Measurements from ENCODE around the gene LYPD6B. TPM values are rescaled to one million over a fixed set of nuclear protein-coding genes. Genes with fewer than 3 reads are reported as not detected.

Gene LYPD6B
- total and polyA plus RNA-seq, 10 of the 15 experiments (the other 5 are each of a cell fraction or from before 2014, with no cell fraction given): 1.0 to 6.6 (median 4.0) TPM

- BruUV-seq (replicated peaks): no TSS peak
- Histone ChIP-seq H3K4me3 (no peak overlapping the region), H3K27me3 (replicated peaks in 1 of 2; ENCODE audit: control insufficient read depth in 2 of 2, insufficient read depth in 2 of 2, low read length in 1 of 2) (no peaks in the 10 kb centered on the region), H3K9ac (ENCODE audit: control insufficient read depth, insufficient read depth, low read length) (no peak overlapping the region), H4K20me1 (ENCODE audit: control insufficient read depth, insufficient read depth) (no peaks in the 10 kb centered on the region), H3K9me3 (replicated peaks; ENCODE audit: control insufficient read depth, insufficient read depth, low read length) (no peaks in the 10 kb centered on the region), H3K4me2 (ENCODE audit: control insufficient read depth, insufficient read depth) (no peak overlapping the region), H3K36me3 (ENCODE audit: control insufficient read depth in 2 of 2, insufficient read depth in 2 of 2, low read length in 1 of 2) (no peaks in the 10 kb centered on the region), H3K27ac (ENCODE audit: control insufficient read depth, insufficient read depth) (no peak overlapping the region), H2AFZ (ENCODE audit: control insufficient read depth, low read depth, low read length) (no peak overlapping the region), H3K4me1 (ENCODE audit: control insufficient read depth, insufficient read depth, low read length) (0 out of 2 replicates have a peak, but pooled peaks cover 2% of the 10 kb centered on the region), H3K79me2 (ENCODE audit: control insufficient read depth, insufficient read depth, low read length) (no peaks in the 10 kb centered on the region)
- DNase-seq (ENCODE audit: low read depth, low spot score): no peak
- in situ Hi-C loops (cut with MboI) (no loop called here), intact Hi-C loops (cut with micrococcal nuclease; ENCODE audit: unreplicated experiment) (no loop called here)
- ChIA-PET POLR2A (no interaction called here), RAD21 (ENCODE audit: unreplicated experiment) (no interaction called here), CTCF (interaction anchor here (0.6 to 0.7 kb wide), 2 partner anchors 115 to 134 kb away, joined by 3 read pairs; no protein-coding TSS in a partner anchor), SMC1A (ENCODE audit: uncharacterized antibody, unreplicated experiment) (interaction anchor here (0.7 to 1.2 kb wide), 4 partner anchors 9 to 47 kb away, joined by 3 to 7 read pairs (median 3); no protein-coding TSS in a partner anchor)
- no peak for ATAC-seq
- FAIRE-seq: no peak
- TF ChIP-seq MTA3 (IDR thresholded peaks at IDR 0.05; ENCODE audit: borderline replicate concordance, low read length): no peak
- no peak for TF ChIP-seq TBL1XR1 (IDR thresholded peaks at IDR 0.05; ENCODE audit: low read depth, low read length)
- no peak for TF ChIP-seq RELA (IDR thresholded peaks at IDR 0.05; ENCODE audit: borderline replicate concordance, partially characterized antibody)
- TF ChIP-seq NR2F1 (conservative IDR thresholded peaks at IDR 0.05): no peak
- no peak for TF ChIP-seq RFX5 (IDR thresholded peaks at IDR 0.05; ENCODE audit: low read depth, low read length)
- TF ChIP-seq USF2 (IDR thresholded peaks at IDR 0.05; ENCODE audit: borderline replicate concordance, low read depth, low read length): no peak
- TF ChIP-seq SP1 (IDR thresholded peaks at IDR 0.05; ENCODE audit: low read depth, low read length): no peak
- no peak for TF ChIP-seq SMARCA5 (IDR thresholded peaks at IDR 0.05)
- TF ChIP-seq, protein P1, sequence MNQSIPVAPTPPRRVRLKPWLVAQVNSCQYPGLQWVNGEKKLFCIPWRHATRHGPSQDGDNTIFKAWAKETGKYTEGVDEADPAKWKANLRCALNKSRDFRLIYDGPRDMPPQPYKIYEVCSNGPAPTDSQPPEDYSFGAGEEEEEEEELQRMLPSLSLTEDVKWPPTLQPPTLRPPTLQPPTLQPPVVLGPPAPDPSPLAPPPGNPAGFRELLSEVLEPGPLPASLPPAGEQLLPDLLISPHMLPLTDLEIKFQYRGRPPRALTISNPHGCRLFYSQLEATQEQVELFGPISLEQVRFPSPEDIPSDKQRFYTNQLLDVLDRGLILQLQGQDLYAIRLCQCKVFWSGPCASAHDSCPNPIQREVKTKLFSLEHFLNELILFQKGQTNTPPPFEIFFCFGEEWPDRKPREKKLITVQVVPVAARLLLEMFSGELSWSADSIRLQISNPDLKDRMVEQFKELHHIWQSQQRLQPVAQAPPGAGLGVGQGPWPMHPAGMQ (IDR thresholded peaks at IDR 0.05; ENCODE audit: borderline replicate concordance): no peak
- TF ChIP-seq ATF7 (IDR thresholded peaks at IDR 0.05; ENCODE audit: low read depth): no peak
- no peak for TF ChIP-seq ASH2L (IDR thresholded peaks at IDR 0.05; ENCODE audit: borderline replicate concordance, low read depth)
- WGBS (ENCODE audit: insufficient coverage, insufficient replicate concordance, low lambda C conversion rate, missing lambda C conversion rate): 8% methylated on average over 2 of the region's 2 CpGs
Observed at GRCh38 chr2:149152469-149152953, 114.0 kb downstream of the LYPD6B start.
